Measurements from ENCODE around the gene NDUFB1. TPM values are rescaled to one million over a fixed set of nuclear protein-coding genes. Genes with fewer than 3 reads are reported as not detected.

The NDUFB1 gene
- total RNA-seq, 1 experiment from 2014 or later: 248 TPM

GRCh38 chr14:92109490-92109889 is 12.0 kb downstream of the NDUFB1 start:
- Histone ChIP-seq H3K36me3 (ENCODE audit: low read depth, low read length) (no peaks in the 10 kb centered on the region), H3K9me2 (replicated peaks; ENCODE audit: low read length) (no peaks in the 10 kb centered on the region), H3K9ac (ENCODE audit: low read length) (no peak overlapping the region), H3K9me3 (ENCODE audit: low read length) (no peaks in the 10 kb centered on the region), H3K4me1 (ENCODE audit: insufficient read depth, low read length) (peaks cover 6% of the 10 kb centered on the region), H3K27ac (ENCODE audit: low read length) (no peak overlapping the region), H3K4me2 (ENCODE audit: low read length) (no peak overlapping the region), H4K20me1 (ENCODE audit: low read length) (no peaks in the 10 kb centered on the region), H3F3A (ENCODE audit: low read length, unreplicated experiment) (no peaks in the 10 kb centered on the region), H2AFZ (ENCODE audit: low read length) (no peak overlapping the region), H3K79me2 (ENCODE audit: low read length) (peaks cover 14% of the 10 kb centered on the region), H3K27me3 (ENCODE audit: low read length) (no peaks in the 10 kb centered on the region), H3K4me3 (ENCODE audit: low read length) (no peak overlapping the region)
- CTCF ChIA-PET: interaction anchor here (0.6 kb wide), 1 partner anchor 8 kb away, joined by 3 read pairs; no protein-coding TSS in a partner anchor
- BruUV-seq (replicated peaks): no TSS peak
- DNase-seq: no peak
- POLR2A ChIA-PET (ENCODE audit: unreplicated experiment): no interaction called here
- intact Hi-C loops (cut with micrococcal nuclease): no loop called here
- TF ChIP-seq CTCF (conservative IDR thresholded peaks at IDR 0.05; ENCODE audit: low read depth, low read length) (no peak), EZH2 (IDR thresholded peaks at IDR 0.05; ENCODE audit: low read length, unreplicated experiment) (no peak)
- no peak for ATAC-seq

DNA sequence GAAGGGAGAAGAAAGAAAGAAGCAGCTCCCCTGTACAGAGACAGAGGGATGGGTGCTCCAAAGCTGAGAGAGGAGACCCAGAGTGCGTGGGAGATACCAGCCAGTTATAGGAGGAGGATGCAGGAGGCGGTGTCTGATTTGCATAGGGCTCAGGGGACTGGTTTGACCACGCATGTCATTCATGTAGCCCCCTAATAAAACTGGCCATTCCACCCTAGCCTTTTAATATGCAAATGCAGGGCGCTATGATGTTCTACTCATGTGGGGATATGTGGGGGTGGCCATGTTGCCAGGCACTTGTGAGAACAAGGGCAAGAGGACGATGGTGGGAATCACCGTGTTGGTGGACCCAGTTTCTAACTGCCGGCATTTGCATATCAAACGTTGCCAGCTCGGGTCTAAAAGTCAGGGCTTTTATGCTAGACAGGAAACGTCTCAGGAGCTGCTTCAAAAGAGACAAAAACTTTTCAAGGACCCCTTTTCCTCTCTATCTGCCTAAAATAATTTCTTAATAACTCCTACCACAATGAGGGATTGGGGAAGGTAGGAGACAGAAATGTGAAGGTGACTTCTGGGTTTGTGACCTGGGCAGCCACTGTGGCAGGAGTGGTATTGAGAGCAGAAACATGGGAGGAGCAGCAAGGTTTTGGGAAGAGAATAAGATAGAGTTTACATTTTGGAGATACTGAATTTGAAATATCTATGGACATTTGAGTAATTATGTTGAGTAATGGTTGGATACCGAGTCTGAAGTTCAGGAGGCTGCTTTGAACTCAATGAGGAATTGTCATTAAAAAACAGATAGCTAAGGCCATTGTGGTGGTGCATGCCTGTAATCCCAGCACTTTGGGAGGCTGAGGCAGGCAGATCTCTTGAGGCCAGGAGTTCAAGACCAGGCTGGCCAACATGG is 12.9 kb downstream of the NDUFB1 start:
- Histone ChIP-seq H3K27me3 (ENCODE audit: low read length) (no peaks in the 10 kb centered on the region), H3K9me3 (ENCODE audit: low read length) (no peaks in the 10 kb centered on the region), H2AFZ (ENCODE audit: low read length) (no peak overlapping the region), H3K4me3 (ENCODE audit: low read length) (no peak overlapping the region), H3F3A (ENCODE audit: low read length, unreplicated experiment) (no peaks in the 10 kb centered on the region), H3K27ac (ENCODE audit: low read length) (no peak overlapping the region), H3K4me2 (ENCODE audit: low read length) (no peak overlapping the region), H3K79me2 (ENCODE audit: low read length) (peaks cover 23% of the 10 kb centered on the region), H4K20me1 (ENCODE audit: low read length) (no peaks in the 10 kb centered on the region), H3K36me3 (ENCODE audit: low read depth, low read length) (no peaks in the 10 kb centered on the region), H3K9me2 (replicated peaks; ENCODE audit: low read length) (no peaks in the 10 kb centered on the region), H3K9ac (ENCODE audit: low read length) (no peak overlapping the region), H3K4me1 (ENCODE audit: insufficient read depth, low read length) (peaks cover 7% of the 10 kb centered on the region)
- ATAC-seq (no peak), DNase-seq (no peak)
- TF ChIP-seq EZH2 (IDR thresholded peaks at IDR 0.05; ENCODE audit: low read length, unreplicated experiment) (no peak), CTCF (conservative IDR thresholded peaks at IDR 0.05; ENCODE audit: low read depth, low read length) (no peak)
- ChIA-PET POLR2A (ENCODE audit: unreplicated experiment) (no interaction called here), CTCF (interaction anchor here (0.6 kb wide), 1 partner anchor 9 kb away, joined by 3 read pairs; no protein-coding TSS in a partner anchor)
- no TSS peak for BruUV-seq (replicated peaks)
- intact Hi-C loops (cut with micrococcal nuclease): no loop called here
